Mammary epithelial cell (primary cell): ENCODE data around the gene GPBAR1.

Experiments
- CTCF ChIP-seq, 2 donors: IDR thresholded peaks in 1 of 2; conservative IDR thresholded peaks in 1 of 2; 2 replicates each; pipeline ENCODE4 v1.5.1; 2011 to 2012; ENCODE audit warnings: inconsistent platforms in 2 of 2, low read length in 2 of 2, mild to moderate bottlenecking in 2 of 2, control low read depth in 1 of 2, low read depth in 1 of 2; ENCODE audit not compliant: insufficient read depth in 1 of 2; ENCODE audit errors: extremely low read depth in 1 of 2
- EZH2 ChIP-seq: IDR thresholded peaks from 2 replicates; pipeline ENCODE4 v1.6.1; 2012; ENCODE audit warnings: low read length, inconsistent platforms, borderline replicate concordance

GRCh38 chr2:218226903-218227302, 33.9 kb upstream of the GPBAR1 start:
- no peak for TF ChIP-seq CTCF (conservative IDR thresholded peaks at IDR 0.05 in 1 of 2, IDR thresholded peaks at IDR 0.05 in 1 of 2; ENCODE audit: extremely low read depth in 1 of 2, insufficient read depth in 1 of 2, low read depth in 1 of 2, low read length in 2 of 2)
- no peak for TF ChIP-seq EZH2
